Activated CD4-positive, alpha-beta T cell treated with anti-CD3 and anti-CD28 coated beads, Interleukin-2, amount 10 ng/mL, durations not matched to agents 7 days and 5 days (primary cell): ENCODE data around the gene PPP2R5B. TPM values are rescaled to one million over a fixed set of nuclear protein-coding genes. Genes with fewer than 3 reads are reported as not detected.

Source experiments
- CTCF ChIA-PET: fragments of 350-600 bp; sonication (Branson Sonifier 250); formaldehyde crosslinking; loops from one replicate; lab custom pipeline; 2021; ENCODE audit warnings: antibody characterized with exemption; lab: Charles Lee
- POLR2A ChIA-PET: fragments of 350-600 bp; sonication (Branson Sonifier 250); formaldehyde crosslinking; loops from one replicate; lab custom pipeline; 2021; ENCODE audit warnings: antibody characterized with exemption; lab: Charles Lee
- DNase-seq: peaks from one replicate; pipeline ENCODE4 v3.0.0-alpha.2; 2020
- H3K27ac Mint-ChIP-seq: one replicate; pipeline ENCODE4 v1.8.0; 2021; ENCODE audit warnings: mild to moderate bottlenecking, moderate library complexity, mixed read lengths
- H3K27me3 Mint-ChIP-seq: one replicate; pipeline ENCODE4 v1.8.0; 2021; ENCODE audit warnings: mixed read lengths
- H3K36me3 Mint-ChIP-seq: one replicate; pipeline ENCODE4 v1.8.0; 2021; ENCODE audit warnings: low read depth, mixed read lengths
- H3K4me1 Mint-ChIP-seq: one replicate; pipeline ENCODE4 v1.8.0; 2021; ENCODE audit warnings: mixed read lengths
- H3K4me3 Mint-ChIP-seq: one replicate; pipeline ENCODE4 v1.8.0; 2021; ENCODE audit warnings: mild to moderate bottlenecking, moderate library complexity, mixed read lengths
- H3K9me3 Mint-ChIP-seq: one replicate; pipeline ENCODE4 v1.8.0; 2021; ENCODE audit warnings: mixed read lengths
- total RNA-seq, 2 experiments: library from RNA; stranded (reverse); gene quantifications; one replicate each; pipeline ENCODE4 v1.2.3, GENCODE V29; 2021

Gene PPP2R5B
- total RNA-seq, 2 experiments from 2014 or later: 12.0 to 13.7 TPM

DNA sequence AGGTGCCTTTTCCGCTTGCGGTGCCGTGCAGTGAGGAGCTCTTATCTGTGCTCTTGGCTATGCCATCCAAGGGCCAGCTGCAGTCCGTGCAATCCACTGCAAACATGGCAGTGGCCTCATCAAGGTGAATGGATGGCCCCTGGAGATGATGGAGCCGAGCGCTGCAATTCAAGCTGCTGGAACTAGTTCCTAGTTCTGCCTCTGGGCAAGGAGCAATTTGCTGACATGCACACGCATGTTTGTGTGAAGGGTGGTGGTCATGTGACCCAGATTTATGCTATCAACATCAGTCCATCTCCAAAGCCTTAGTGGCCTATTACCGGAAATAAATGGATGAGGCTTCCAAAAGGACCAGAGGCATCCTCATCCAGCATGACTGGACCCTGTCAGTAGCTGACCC lies 43.0 kb upstream of the PPP2R5B start:
- ChIA-PET CTCF (interaction anchor here (0.6 to 29.3 kb wide), 2 partner anchors 27 to 28 kb away, joined by 3 to 732 read pairs; partner anchors contain the start of gene CDC42BPG), POLR2A (no interaction called here)
- Mint-ChIP-seq H3K27me3 (no peaks in the 10 kb centered on the region), H3K36me3 (peaks cover 16% of the 10 kb centered on the region), H3K27ac (peak overlapping the region; percentile 97), H3K4me1 (peaks cover 60% of the 10 kb centered on the region), H3K4me3 (no peak overlapping the region), H3K9me3 (no peaks in the 10 kb centered on the region)
- no peak for DNase-seq

DNA sequence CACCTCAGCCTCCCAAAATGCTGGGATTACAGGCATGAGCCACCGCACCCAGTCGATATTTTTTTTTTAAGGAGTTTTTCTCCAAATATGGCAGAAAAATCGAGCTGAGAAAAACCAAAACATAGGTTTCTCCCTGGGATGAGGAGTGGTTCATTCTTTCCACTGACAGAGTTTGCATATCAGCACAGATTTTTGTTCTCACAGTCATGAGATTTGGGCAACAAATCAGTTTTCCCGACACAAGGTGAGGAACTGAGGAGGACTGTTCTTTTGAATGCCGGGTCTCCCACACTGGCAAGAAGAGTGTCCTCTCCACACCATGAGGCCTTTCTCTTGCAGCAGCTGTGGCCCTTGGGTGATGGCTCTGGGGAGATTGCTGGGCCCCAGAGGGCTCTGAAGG lies 42.2 kb upstream of the PPP2R5B start:
- peaks cover 9% of the 10 kb centered on the region for H3K36me3 Mint-ChIP-seq
- ChIA-PET CTCF (interaction anchor here (0.6 to 29.3 kb wide), 3 partner anchors 12 to 27 kb away, joined by 3 to 732 read pairs (median 5); partner anchors contain the start of gene CDC42BPG), POLR2A (no interaction called here)
- no peak overlapping the region for H3K27ac Mint-ChIP-seq
- H3K4me3 Mint-ChIP-seq: no peak overlapping the region
- H3K27me3 Mint-ChIP-seq: no peaks in the 10 kb centered on the region
- H3K9me3 Mint-ChIP-seq: no peaks in the 10 kb centered on the region
- H3K4me1 Mint-ChIP-seq: peaks cover 61% of the 10 kb centered on the region
- DNase-seq: no peak

DNA sequence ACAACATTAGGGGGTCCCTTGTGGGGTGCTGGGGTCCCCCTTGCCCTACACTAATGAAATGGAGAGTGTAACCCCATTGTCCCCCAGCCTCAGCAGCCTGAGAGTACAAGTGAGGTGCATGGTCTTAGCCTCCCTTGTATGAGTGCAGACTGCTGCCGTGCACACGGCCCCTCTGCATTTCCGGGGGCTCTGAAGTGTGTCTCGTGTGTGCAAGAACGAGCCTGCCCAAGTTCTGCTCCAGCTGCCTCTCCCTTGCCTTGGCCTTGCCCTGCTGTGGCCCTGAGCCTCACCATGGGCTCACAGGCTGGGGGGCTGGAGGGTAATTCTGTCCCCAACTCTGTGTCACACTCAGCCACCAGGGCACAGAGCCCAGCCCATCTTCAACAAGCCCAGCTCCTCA lies 40.9 kb upstream of the PPP2R5B start:
- H3K9me3 Mint-ChIP-seq: no peaks in the 10 kb centered on the region
- no peaks in the 10 kb centered on the region for H3K27me3 Mint-ChIP-seq
- DNase-seq: no peak
- peaks cover 71% of the 10 kb centered on the region for H3K4me1 Mint-ChIP-seq
- no peak overlapping the region for H3K4me3 Mint-ChIP-seq
- ChIA-PET CTCF (interaction anchor here (1.1 to 29.3 kb wide), 3 partner anchors 11 to 145 kb away, joined by 3 to 732 read pairs (median 8); partner anchors contain the start of gene CDC42BPG), POLR2A (no interaction called here)
- H3K36me3 Mint-ChIP-seq: peaks cover 2% of the 10 kb centered on the region
- peak overlapping the region; percentile 73 for H3K27ac Mint-ChIP-seq

DNA sequence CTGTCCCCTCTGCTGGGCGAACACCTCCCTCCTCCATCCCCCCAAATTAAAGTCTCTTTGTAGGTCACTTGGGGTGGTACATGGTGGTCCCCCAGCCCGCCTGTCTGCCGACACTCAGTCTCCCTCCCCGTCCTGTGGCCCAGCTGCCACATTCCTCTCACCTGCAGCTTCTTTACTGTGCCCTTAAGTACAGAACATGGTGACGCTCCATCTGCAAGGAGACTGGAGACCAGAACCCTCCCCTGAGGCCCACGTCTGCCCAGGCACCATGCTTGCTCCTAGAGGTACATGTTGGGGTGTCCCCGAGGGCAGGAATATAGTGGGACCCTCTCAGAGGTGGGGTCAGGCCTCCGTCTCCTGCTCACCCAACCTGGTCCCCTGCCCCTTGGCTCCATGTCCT lies 40.5 kb upstream of the PPP2R5B start:
- H3K27me3 Mint-ChIP-seq: no peaks in the 10 kb centered on the region
- POLR2A ChIA-PET: no interaction called here
- DNase-seq: no peak
- H3K4me1 Mint-ChIP-seq: peaks cover 67% of the 10 kb centered on the region
- CTCF ChIA-PET: interaction anchor here (2.6 to 29.3 kb wide), 2 partner anchors 10 to 29 kb away, joined by 8 to 732 read pairs; partner anchors contain the start of gene CDC42BPG
- no peak overlapping the region for H3K4me3 Mint-ChIP-seq
- no peaks in the 10 kb centered on the region for H3K9me3 Mint-ChIP-seq
- H3K27ac Mint-ChIP-seq: peak overlapping the region; percentile 73
- peaks cover 2% of the 10 kb centered on the region for H3K36me3 Mint-ChIP-seq

DNA sequence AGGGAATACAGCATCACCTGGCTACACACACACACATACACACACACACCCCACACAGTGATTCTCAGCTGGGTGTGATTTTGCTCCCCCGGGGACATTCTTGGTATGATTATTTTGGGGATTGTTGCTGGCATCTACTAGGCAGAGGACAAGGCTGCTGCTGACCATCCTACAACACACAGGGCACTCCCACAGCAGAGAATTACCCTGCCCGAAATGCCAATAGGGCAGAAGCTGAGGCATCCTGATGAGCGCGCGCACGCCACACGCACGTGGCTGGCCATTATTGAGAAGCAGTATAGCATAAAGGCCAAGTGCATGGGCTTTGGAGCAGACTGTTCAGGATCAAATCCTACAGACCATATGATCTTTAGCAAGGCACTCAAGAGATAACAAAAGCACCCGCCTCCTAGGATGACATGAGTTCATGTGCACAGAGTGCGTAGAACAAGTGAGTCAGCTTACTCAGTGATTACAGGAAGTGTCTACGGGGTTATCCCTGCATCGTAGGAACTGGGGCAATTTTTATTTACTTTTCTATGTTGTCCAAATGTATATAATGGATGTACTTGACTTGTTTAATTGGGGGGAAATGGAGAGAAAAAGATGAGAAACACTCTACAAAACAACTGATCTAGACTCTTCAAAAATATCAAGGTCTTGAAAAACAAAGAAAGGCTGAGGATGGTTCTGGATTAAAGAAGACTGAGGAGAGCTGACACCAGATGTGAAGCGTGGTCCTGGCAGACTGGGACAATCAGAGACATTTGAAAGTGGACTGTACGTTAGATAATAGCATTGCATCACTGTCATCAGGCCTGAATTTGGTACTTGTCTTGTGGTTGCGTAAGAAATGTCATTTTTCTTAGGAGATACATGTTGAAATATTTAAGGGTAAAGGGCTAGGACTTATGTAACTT lies 38.9 kb upstream of the PPP2R5B start:
- Mint-ChIP-seq H3K27ac (peak overlapping the region; percentile 79), H3K27me3 (no peaks in the 10 kb centered on the region), H3K36me3 (peaks cover 2% of the 10 kb centered on the region), H3K4me3 (no peak overlapping the region), H3K9me3 (no peaks in the 10 kb centered on the region), H3K4me1 (peaks cover 51% of the 10 kb centered on the region)
- ChIA-PET POLR2A (no interaction called here), CTCF (interaction anchor here (1.0 to 29.3 kb wide), 7 partner anchors 8 to 129 kb away, joined by 3 to 732 read pairs (median 4); partner anchors contain the start of genes ARL2 and CDC42BPG)
- peak; percentile 53 for DNase-seq

DNA sequence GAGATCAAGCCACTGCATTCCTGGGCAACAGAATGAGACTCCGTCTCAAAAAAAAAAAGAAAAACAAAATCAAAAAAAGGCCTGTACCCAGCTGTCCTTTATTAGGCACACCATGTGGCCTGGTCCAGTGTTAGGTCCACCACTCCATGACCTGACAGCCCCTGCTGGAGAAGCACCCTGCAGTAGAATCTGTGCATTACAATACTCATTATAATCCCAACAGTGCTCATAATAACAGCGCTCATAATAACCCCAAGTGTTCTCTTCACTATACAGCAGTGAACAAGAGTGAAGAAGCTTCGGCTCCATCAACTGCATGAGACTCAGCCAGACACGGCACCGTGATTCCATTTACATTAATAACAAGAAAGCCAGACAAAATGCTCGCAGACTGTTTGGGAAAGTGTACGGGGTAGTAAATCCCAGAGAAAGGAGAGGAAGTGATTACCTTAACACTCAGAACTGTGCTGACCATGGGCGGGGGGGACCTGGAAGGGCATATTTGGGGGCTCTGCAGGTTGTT lies 37.2 kb upstream of the PPP2R5B start:
- ChIA-PET CTCF (interaction anchor here (0.9 to 29.3 kb wide), 7 partner anchors 8 to 102 kb away, joined by 3 to 732 read pairs (median 6); partner anchors contain the start of gene CDC42BPG), POLR2A (no interaction called here)
- H3K4me3 Mint-ChIP-seq: no peak overlapping the region
- no peak for DNase-seq
- no peaks in the 10 kb centered on the region for H3K36me3 Mint-ChIP-seq
- no peaks in the 10 kb centered on the region for H3K27me3 Mint-ChIP-seq
- H3K9me3 Mint-ChIP-seq: no peaks in the 10 kb centered on the region
- H3K4me1 Mint-ChIP-seq: peaks cover 41% of the 10 kb centered on the region
- H3K27ac Mint-ChIP-seq: no peak overlapping the region

DNA sequence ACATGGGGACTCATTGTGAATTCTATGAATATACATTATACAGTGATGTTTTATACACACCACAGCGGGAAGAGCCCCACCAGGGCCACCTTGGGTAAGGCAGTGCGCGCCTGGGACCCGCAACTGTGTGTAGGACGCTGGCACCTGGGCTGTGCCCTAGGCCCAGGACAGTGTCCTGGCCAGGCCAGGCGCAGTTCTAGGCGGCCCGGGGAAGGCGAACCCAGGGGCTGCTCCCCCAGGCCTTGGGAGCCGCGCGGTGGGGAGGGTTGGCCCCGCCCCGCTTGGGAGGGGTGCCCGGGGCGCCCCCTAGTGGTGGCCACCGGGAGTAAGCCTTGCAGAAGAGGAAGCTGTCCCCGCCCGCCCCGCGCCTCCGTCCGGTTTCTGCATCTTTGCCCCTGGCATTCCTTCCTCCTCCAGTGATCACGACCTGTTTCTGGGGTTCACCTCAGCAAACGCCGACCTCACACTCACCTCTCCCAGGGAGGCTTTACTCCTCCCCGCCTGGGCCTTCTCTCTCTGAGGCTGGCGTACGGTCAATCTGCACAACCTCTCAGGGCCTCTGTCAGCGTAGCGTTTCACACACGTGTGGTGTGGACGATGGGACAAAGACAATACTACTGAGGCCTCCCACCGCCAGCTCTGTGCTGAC lies 36.6 kb upstream of the PPP2R5B start:
- DNase-seq: peak; percentile 84
- ChIA-PET POLR2A (interaction anchor here (0.6 to 0.7 kb wide), 2 partner anchors 10 to 28 kb away, joined by 3 to 4 read pairs; partner anchors contain the start of gene EHD1), CTCF (interaction anchor here (0.6 to 29.3 kb wide), 15 partner anchors 9 to 199 kb away, joined by 3 to 732 read pairs (median 5); partner anchors contain the start of gene CDC42BPG)
- no peaks in the 10 kb centered on the region for H3K36me3 Mint-ChIP-seq
- H3K27ac Mint-ChIP-seq: peak overlapping the region; percentile 84
- H3K4me3 Mint-ChIP-seq: peak overlapping the region; percentile 63
- H3K27me3 Mint-ChIP-seq: no peaks in the 10 kb centered on the region
- no peaks in the 10 kb centered on the region for H3K9me3 Mint-ChIP-seq
- peaks cover 41% of the 10 kb centered on the region for H3K4me1 Mint-ChIP-seq

DNA sequence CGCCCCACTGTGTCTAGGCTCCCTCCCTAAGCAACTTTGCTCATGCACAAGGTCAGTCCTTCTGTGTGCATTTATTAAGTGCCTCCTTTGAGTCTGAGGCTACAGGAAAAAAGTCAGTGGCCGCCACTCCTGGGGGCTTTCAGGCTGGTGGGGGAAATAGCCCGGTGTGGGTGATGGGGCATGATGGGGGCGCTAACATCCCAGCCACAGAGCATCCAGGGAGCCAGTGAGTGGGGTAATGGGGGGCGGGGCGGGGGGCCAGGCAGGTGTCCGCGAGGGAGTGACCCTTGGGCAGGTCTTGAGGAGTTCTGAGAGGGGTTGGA lies 36.1 kb upstream of the PPP2R5B start:
- H3K27me3 Mint-ChIP-seq: no peaks in the 10 kb centered on the region
- H3K27ac Mint-ChIP-seq: peak overlapping the region; percentile 84
- DNase-seq: no peak
- peak overlapping the region; percentile 63 for H3K4me3 Mint-ChIP-seq
- H3K9me3 Mint-ChIP-seq: no peaks in the 10 kb centered on the region
- no peaks in the 10 kb centered on the region for H3K36me3 Mint-ChIP-seq
- CTCF ChIA-PET: interaction anchor here (0.6 to 29.3 kb wide), 15 partner anchors 8 to 199 kb away, joined by 3 to 732 read pairs (median 5); partner anchors contain the start of gene CDC42BPG
- H3K4me1 Mint-ChIP-seq: peaks cover 39% of the 10 kb centered on the region
- POLR2A ChIA-PET: interaction anchor here (0.6 to 0.7 kb wide), 2 partner anchors 10 to 29 kb away, joined by 3 to 4 read pairs; partner anchors contain the start of gene EHD1

DNA sequence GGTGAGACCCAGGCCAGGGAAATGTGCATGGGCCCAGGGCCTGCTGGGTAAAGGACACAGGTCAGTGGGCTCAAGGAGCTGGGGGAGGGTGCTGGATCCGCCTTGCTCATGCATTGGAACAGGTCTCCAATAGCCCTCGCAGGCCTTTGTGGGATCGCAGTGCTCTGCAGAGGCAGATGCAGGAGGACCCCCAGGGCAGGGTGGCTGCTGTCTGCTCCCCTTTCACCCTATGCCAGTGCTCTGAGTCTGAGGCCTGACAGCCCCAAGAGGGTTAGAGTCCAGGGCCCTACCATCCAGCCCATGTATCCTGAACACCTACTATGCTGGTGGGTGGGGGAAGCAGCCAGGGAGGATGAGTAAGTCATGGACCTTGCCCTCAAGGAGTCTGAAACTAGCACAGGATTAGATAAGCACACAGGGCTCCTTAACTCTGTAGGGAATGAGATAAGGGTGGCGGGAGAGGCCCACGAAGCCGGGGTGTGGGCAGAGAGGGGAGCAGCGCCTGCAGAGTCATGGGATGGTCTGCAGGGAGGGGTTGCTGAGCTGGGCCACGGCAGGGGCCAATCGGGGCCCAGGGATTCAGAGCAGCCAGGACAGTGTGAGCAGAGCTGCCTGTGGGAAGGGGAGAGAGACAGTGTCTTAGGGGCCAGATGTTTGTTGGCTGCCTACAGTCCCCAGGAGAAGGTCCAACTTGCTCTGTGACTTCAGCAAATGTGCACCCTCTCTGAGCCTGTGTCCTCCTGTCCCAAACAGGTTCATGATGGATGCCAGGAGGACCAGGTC lies 35.6 kb upstream of the PPP2R5B start:
- DNase-seq: no peak
- Mint-ChIP-seq H3K27me3 (no peaks in the 10 kb centered on the region), H3K27ac (no peak overlapping the region), H3K4me1 (peaks cover 35% of the 10 kb centered on the region), H3K9me3 (no peaks in the 10 kb centered on the region), H3K36me3 (no peaks in the 10 kb centered on the region), H3K4me3 (no peak overlapping the region)
- POLR2A ChIA-PET: no interaction called here
- CTCF ChIA-PET: interaction anchor here (1.0 to 29.3 kb wide), 6 partner anchors 9 to 34 kb away, joined by 3 to 732 read pairs (median 8); partner anchors contain the start of gene CDC42BPG

DNA sequence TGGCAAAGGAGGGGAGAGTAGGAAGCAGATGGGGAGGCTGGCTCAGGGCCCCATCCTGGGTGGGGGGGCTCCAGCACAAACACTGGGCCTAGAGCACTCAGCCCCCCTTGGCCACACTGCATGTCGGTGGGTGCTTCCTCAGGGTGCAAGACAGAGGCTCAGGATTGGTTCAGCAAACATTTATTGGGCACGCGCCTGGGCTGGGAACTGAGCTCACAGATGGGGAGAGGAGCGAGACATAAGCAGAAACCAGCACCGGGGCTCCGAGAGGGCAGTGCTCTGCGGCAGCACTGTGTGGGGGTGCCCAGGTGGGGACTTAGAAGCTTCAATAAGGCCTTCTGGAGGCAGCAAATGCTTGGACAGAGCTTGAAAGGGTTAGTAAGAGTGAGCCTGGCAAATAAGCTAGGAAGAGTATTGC lies 34.0 kb upstream of the PPP2R5B start:
- DNase-seq: no peak
- H3K4me1 Mint-ChIP-seq: peaks cover 27% of the 10 kb centered on the region
- H3K4me3 Mint-ChIP-seq: no peak overlapping the region
- no peak overlapping the region for H3K27ac Mint-ChIP-seq
- H3K27me3 Mint-ChIP-seq: no peaks in the 10 kb centered on the region
- POLR2A ChIA-PET: no interaction called here
- no peaks in the 10 kb centered on the region for H3K9me3 Mint-ChIP-seq
- H3K36me3 Mint-ChIP-seq: peaks cover 4% of the 10 kb centered on the region
- CTCF ChIA-PET: interaction anchor here (0.8 to 29.3 kb wide), 2 partner anchors 10 to 36 kb away, joined by 4 to 732 read pairs; partner anchors contain the start of gene CDC42BPG

DNA sequence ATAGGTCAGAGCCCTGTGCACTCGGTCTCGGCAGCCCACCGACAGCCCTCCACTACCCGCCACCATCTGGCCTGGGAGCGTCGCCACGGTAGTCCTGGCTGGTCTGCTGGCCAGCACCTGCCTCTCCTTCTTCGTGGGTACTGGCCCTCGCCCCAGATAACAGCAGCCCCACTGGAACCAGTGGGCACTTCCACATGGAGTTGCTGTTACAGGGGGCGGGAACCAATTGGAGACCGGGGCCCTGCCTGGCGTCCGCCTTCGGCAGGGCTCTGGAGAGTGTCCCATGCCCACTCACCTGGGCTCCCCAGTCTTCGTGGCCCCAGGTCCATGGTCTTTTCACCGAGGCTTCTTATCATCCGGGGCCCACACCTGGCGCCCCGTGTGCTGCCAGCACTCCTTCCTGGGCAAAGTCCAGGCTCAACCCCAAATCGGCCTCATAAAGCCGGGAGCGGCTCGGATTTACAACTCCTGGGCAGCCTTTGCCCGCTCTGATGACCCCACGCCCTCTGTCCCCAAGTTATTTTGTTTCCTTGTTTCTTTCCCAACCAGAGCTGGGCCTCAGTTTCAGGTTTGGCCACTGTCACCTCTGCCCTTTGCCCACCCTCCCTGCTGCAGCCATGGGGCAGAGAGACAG lies 33.2 kb upstream of the PPP2R5B start:
- H3K9me3 Mint-ChIP-seq: no peaks in the 10 kb centered on the region
- H3K36me3 Mint-ChIP-seq: peaks cover 4% of the 10 kb centered on the region
- no peak for DNase-seq
- H3K27ac Mint-ChIP-seq: peak overlapping the region; percentile 73
- H3K27me3 Mint-ChIP-seq: no peaks in the 10 kb centered on the region
- ChIA-PET CTCF (interaction anchor here (0.8 to 29.3 kb wide), 2 partner anchors 9 to 36 kb away, joined by 4 to 732 read pairs; partner anchors contain the start of gene CDC42BPG), POLR2A (interaction anchor here (0.9 kb wide), 1 partner anchor 47 kb away, joined by 4 read pairs; the partner anchor contains the start of gene CDC42BPG)
- H3K4me1 Mint-ChIP-seq: peaks cover 19% of the 10 kb centered on the region
- H3K4me3 Mint-ChIP-seq: no peak overlapping the region
